ENCODE measurements around the gene TBL1X. TPM values are rescaled to one million over a fixed set of nuclear protein-coding genes. Genes with fewer than 3 reads are reported as not detected.
A peak's percentile ranks its signal among the peaks of the same experiment; 100 is the strongest.
"Not testable (repeated sequence)": the region's sequence is repeated elsewhere in the genome, so short reads cannot be mapped to it uniquely, and the experiment has no call there.

Gene TBL1X
- total RNA-seq, 1 donor from 2014 or later, result 26.4 TPM

DNA sequence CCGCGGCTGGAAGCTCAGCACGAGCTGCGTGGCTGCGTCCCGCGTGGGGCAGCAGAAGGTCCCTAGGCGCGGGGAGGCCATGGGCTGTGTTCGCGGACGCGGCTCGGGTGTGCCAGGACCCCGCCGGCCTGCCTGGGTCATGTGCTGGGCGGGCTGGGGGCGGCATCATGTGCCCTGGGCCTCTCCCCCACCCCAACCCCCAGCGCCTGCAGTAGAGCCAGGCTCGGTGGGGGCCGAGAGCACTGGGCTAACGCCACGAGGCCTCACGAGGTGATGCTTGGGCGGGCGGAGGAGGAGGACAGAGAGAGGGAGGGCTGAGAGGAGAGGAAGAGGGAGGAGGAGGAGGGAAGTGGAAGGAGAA, 300.9 kb downstream of the TBL1X start, which contains the start of gene GPR143:
TSS of gene GPR143 (minus strand) at position 111 of the 361 bp plus-strand sequence. CDS start at position 81, 30 bp downstream.
- H3K4me2 ChIP-seq (ENCODE audit: low read length), result peak within 1 kb of the TSS; percentile 55
- FAIRE-seq, result no peak
- H3K27ac Mint-ChIP-seq (ENCODE audit: unreplicated experiment), result no peak within 1 kb of the TSS

DNA sequence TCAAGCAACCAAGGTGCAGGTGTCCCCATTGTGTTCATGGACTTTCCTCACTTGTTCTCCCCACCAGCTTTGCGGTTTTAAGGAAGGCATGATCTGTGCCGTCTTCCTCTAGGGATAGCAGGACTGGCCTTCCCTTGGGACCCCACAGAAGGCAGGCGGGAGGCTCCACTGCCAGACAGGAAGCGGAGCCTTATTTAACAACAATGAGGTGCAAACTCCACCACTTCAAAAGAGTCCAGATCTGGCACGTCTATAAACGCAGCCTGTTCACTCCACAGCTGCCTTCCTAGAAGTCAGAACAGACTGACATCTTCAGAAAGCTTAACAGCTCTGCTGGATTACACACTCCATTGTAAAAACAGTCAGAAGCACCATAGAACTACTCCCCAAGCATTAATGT, 302.5 kb downstream of the TBL1X start:
- Mint-ChIP-seq H3K4me3 (ENCODE audit: unreplicated experiment) (no peak overlapping the region), H3K27me3 (ENCODE audit: low read depth, unreplicated experiment) (peaks cover 5% of the 10 kb centered on the region), H3K27ac (ENCODE audit: unreplicated experiment) (no peak overlapping the region), H3K9me3 (ENCODE audit: unreplicated experiment) (no peaks in the 10 kb centered on the region), H3K36me3 (ENCODE audit: low read depth, unreplicated experiment) (no peaks in the 10 kb centered on the region), H3K4me1 (ENCODE audit: low read depth, unreplicated experiment) (peaks cover 3% of the 10 kb centered on the region)
- FAIRE-seq, result no peak
- Histone ChIP-seq H3K79me2 (ENCODE audit: insufficient read depth, low read length) (no peaks in the 10 kb centered on the region), H2AFZ (ENCODE audit: low read depth, low read length) (no peak overlapping the region), H3K27me3 (ENCODE audit: insufficient read depth, low read length) (peaks cover 4% of the 10 kb centered on the region), H3K9ac (ENCODE audit: low read length) (no peak overlapping the region), H4K20me1 (ENCODE audit: insufficient read depth, low read length) (no peaks in the 10 kb centered on the region), H3K36me3 (ENCODE audit: insufficient read depth, low read length) (no peaks in the 10 kb centered on the region), H3K4me2 (ENCODE audit: low read length) (no peak overlapping the region), H3K4me3 (ENCODE audit: insufficient read depth, low read depth, low read length) (no peak overlapping the region), H3K4me1 (ENCODE audit: insufficient read depth, low read length) (no peaks in the 10 kb centered on the region), H3K27ac (ENCODE audit: low read depth, low read length) (no peak overlapping the region), H3K9me3 (ENCODE audit: insufficient read depth, low read depth, low read length) (no peaks in the 10 kb centered on the region)
- TF ChIP-seq, protein P1, sequence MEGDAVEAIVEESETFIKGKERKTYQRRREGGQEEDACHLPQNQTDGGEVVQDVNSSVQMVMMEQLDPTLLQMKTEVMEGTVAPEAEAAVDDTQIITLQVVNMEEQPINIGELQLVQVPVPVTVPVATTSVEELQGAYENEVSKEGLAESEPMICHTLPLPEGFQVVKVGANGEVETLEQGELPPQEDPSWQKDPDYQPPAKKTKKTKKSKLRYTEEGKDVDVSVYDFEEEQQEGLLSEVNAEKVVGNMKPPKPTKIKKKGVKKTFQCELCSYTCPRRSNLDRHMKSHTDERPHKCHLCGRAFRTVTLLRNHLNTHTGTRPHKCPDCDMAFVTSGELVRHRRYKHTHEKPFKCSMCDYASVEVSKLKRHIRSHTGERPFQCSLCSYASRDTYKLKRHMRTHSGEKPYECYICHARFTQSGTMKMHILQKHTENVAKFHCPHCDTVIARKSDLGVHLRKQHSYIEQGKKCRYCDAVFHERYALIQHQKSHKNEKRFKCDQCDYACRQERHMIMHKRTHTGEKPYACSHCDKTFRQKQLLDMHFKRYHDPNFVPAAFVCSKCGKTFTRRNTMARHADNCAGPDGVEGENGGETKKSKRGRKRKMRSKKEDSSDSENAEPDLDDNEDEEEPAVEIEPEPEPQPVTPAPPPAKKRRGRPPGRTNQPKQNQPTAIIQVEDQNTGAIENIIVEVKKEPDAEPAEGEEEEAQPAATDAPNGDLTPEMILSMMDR (IDR thresholded peaks at IDR 0.05; ENCODE audit: insufficient read depth, low read depth, low read length), result no peak
- no peak for TF ChIP-seq EZH2 (IDR thresholded peaks at IDR 0.05; ENCODE audit: insufficient read depth, low read length)
- DNase-seq (ENCODE audit: low read depth), result no peak

More for the DNA sequence above, 300.9 kb downstream of the TBL1X start, which contains the start of gene GPR143:
- H3K4me1 ChIP-seq (ENCODE audit: insufficient read depth, low read length), result no peaks in the 10 kb centered on the region
- Mint-ChIP-seq H3K36me3 (ENCODE audit: low read depth, unreplicated experiment) (no peaks in the 10 kb centered on the region), H3K4me1 (ENCODE audit: low read depth, unreplicated experiment) (peaks cover 3% of the 10 kb centered on the region), H3K9me3 (ENCODE audit: unreplicated experiment) (no peaks in the 10 kb centered on the region), H3K27me3 (ENCODE audit: low read depth, unreplicated experiment) (peaks cover 5% of the 10 kb centered on the region), H3K4me3 (ENCODE audit: unreplicated experiment) (no peak within 1 kb of the TSS)
- TF ChIP-seq, protein P1 (IDR thresholded peaks at IDR 0.05; ENCODE audit: insufficient read depth, low read depth, low read length), result no peak
- no peak for TF ChIP-seq EZH2 (IDR thresholded peaks at IDR 0.05; ENCODE audit: insufficient read depth, low read length)
- H3K27me3 ChIP-seq (ENCODE audit: insufficient read depth, low read length), result peaks cover 4% of the 10 kb centered on the region
- no peaks in the 10 kb centered on the region for H3K9me3 ChIP-seq (ENCODE audit: insufficient read depth, low read depth, low read length)
- H3K36me3 ChIP-seq (ENCODE audit: insufficient read depth, low read length), result no peaks in the 10 kb centered on the region
- no peaks in the 10 kb centered on the region for H3K79me2 ChIP-seq (ENCODE audit: insufficient read depth, low read length)
- H3K27ac ChIP-seq (ENCODE audit: low read depth, low read length), result no peak within 1 kb of the TSS
- no peak for DNase-seq (ENCODE audit: low read depth)
- no peaks in the 10 kb centered on the region for H4K20me1 ChIP-seq (ENCODE audit: insufficient read depth, low read length)
- H2AFZ ChIP-seq (ENCODE audit: low read depth, low read length), result no peak within 1 kb of the TSS
- H3K4me3 ChIP-seq (ENCODE audit: insufficient read depth, low read depth, low read length), result no peak within 1 kb of the TSS
- H3K9ac ChIP-seq (ENCODE audit: low read length), result no peak within 1 kb of the TSS

DNA sequence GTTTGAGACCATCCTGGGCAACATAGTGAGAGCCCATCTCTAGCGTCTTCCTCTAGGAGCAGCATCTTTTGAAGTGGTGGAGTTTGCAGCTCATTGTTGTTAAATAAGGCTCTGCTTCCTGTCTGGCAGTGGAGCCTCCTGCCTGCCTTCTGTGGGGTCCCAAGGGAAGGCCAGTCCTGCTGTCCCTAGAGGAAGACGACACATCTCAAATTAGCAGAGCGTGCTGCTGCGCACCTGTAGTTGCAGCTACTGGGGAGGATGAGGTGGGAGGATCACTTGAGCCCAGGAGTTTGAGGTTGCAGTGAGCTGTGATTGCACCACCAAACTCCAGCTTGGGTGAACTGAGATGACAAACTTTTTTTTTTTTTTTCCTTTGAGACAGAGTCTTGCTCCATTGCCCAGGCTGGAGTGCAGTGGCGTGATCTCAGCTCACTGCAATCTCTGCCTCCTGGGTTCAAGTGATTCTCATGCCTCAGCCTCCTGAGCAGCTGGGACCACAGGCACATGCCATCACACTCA, 303.5 kb downstream of the TBL1X start:
- H3K4me3 ChIP-seq (ENCODE audit: insufficient read depth, low read depth, low read length); H3K4me2 ChIP-seq (ENCODE audit: low read length); H3K27me3 ChIP-seq (ENCODE audit: insufficient read depth, low read length); H3K4me1 ChIP-seq (ENCODE audit: insufficient read depth, low read length); H3K27me3 Mint-ChIP-seq (ENCODE audit: low read depth, unreplicated experiment); H4K20me1 ChIP-seq (ENCODE audit: insufficient read depth, low read length); H3K9ac ChIP-seq (ENCODE audit: low read length); H2AFZ ChIP-seq (ENCODE audit: low read depth, low read length); H3K9me3 Mint-ChIP-seq (ENCODE audit: unreplicated experiment); H3K27ac Mint-ChIP-seq (ENCODE audit: unreplicated experiment); FAIRE-seq; H3K36me3 Mint-ChIP-seq (ENCODE audit: low read depth, unreplicated experiment); DNase-seq (ENCODE audit: low read depth); H3K27ac ChIP-seq (ENCODE audit: low read depth, low read length); H3K9me3 ChIP-seq (ENCODE audit: insufficient read depth, low read depth, low read length); H3K4me1 Mint-ChIP-seq (ENCODE audit: low read depth, unreplicated experiment); H3K36me3 ChIP-seq (ENCODE audit: insufficient read depth, low read length); H3K4me3 Mint-ChIP-seq (ENCODE audit: unreplicated experiment); H3K79me2 ChIP-seq (ENCODE audit: insufficient read depth, low read length): not testable (repeated sequence)

Data from astrocyte (in vitro differentiated cells and primary cell).